OCI-M1 (cell line): Measurements from ENCODE around the gene C1orf53.
"Not testable (repeated sequence)": the region's sequence is repeated elsewhere in the genome, so short reads cannot be mapped to it uniquely, and the experiment has no call there.

ENCODE experiments used
- DNase-seq: peaks from one replicate; lab custom pipeline; 2025; lab: John Stamatoyannopoulos, UW

The C1orf53 gene

DNA sequence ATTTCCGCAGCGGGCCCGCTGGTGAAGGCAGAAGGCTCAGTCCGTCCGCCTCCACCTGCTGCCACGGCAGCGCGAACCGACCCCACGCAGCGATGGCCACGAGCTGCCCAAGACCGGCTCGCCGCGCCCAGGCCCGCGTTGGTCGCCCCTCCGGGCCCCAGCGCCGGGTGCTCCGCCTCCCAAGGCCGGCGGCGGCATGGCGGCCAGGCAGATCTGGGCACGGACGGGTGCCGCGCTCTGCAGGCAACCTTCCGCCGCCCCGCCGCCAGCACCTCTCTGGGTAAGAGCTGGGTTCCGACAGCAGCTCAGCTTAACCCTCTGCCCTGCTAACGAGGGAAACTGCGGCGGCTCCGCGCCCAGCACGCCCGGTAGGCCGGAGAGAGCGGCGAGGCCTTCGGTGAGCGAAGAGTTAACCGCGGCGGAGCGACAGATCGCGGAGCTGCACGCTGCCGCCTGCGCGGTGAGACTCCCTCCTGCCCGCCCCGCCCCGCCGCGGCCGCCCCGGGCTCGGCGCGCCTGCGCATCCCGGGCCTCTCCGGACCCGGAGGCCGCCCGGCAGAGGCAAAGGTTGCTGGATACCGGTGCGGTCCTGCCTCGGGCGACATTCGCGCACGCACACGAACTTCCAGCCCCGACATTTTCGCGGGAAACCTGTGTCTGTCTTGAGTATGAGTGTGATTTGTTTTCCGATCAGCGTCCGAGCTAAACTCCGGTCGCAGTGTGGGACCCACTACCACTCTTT, at the start of gene C1orf53:
C1orf53 (plus strand) TSS at position 177 of the 742 bp plus-strand sequence; CDS start at position 197, 20 bp downstream.
- peak; percentile 94 for DNase-seq

DNA sequence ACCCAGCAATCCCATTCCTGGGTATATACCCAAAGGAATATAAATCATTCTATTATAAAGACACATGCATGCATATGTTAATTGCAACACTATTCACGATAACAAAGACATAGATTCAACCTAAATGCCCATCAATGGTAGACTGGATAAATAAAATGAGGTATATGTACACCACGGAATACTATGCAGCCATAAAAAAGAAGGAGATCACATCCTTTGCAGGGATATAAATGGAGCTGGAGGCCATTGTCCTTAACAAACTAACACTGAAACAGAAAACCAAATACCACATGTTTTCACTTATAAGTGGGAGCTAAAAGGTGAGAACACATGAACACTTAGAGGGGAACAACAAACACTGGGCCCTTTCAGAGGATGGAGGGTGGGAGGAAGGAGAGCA, 46.7 kb upstream of the C1orf53 start:
- DNase-seq: not testable (repeated sequence)

DNA sequence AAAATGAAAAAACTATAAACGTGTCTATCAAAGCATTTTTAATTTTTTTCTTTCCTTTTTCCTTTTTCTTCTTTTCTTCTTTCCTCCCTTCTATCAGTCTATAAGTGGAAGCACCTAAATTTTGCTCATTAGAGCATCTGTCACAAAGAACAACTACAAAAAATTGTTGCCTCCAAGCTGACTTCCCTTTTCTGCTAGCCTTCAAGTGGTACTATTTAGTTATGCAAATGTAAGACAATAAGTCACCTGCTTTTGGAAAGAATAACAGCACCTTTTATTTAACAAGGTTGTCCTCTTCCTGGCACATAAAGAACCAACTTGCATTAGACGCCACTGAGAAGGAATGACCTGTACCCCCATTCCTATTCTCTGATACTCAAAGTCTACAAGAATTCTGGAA, 45.0 kb upstream of the C1orf53 start:
- DNase-seq: peak; percentile 30

DNA sequence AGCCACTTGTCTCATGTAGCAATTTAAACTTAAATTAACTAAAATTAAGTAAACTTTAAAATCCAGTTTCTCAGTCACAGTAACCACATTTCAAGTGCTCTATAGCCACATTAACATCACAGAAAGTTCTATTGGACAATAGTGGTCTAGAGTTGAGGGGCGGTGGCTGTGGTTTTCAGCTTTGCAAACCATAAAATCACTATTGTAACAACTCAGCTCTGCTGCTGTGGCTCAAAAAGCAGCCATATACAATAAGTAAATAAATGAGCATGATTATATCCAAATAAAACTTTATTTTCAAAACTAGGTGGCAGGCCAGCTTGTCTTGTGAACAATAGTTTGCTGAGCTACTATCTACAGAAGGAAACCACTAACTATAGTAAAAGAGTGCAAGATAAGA, 43.4 kb upstream of the C1orf53 start:
- DNase-seq: peak; percentile 52

DNA sequence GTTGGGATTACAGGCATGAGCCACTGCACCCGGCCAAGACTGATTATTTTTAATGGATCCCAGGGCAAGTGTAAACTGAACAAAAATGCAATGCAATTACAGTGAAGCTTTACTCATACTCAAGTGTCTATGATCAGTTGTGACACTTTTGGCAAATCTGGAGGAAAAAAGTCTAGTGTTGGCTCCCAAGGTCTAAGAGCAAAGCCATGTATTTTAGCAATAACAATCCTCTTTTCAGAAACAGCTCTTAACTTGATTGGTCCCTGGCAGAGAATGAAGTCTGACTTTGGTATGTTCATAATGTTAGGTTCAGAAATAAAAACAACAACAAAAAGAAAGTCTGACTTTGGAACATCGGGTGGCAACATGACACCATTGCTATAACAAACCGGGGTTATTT, 40.2 kb upstream of the C1orf53 start:
- no peak for DNase-seq

DNA sequence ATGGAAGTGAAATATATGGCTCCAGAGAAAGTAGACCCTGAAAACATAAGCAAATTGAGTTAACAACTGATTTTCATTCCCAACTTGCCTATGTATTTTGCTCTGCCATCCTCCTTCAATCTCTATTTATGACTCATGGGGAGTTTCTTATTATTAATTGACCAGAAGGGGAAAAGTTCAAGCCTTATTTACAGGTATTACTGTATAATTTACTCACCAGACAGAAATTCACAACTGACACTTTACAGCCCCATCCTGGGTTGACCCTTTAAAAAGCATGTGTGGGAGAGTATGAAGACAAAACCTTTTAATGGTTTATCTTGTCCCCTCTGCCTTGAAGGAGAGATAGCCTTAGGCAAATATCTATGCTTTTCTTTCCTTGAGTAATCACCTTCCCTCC, 39.8 kb upstream of the C1orf53 start:
- DNase-seq: no peak

DNA sequence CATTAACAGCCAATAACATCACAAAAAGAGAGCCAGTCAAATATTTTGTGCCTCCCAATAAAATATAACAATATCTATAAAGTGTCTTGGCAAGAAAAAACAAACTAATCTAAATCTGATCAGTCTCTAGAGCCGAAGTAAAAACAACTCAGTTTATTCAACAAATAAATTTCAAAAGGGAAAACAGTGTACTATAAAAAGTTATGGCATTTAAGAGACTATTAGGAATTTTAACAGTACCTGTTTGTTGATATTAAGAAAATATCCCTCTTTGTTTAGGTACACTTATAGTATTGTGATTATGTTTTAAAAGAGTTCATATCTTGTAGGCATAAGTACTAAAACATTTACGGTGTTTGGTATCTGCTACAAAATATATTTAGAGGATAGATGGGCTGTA, 36.6 kb upstream of the C1orf53 start:
- DNase-seq: no peak

DNA sequence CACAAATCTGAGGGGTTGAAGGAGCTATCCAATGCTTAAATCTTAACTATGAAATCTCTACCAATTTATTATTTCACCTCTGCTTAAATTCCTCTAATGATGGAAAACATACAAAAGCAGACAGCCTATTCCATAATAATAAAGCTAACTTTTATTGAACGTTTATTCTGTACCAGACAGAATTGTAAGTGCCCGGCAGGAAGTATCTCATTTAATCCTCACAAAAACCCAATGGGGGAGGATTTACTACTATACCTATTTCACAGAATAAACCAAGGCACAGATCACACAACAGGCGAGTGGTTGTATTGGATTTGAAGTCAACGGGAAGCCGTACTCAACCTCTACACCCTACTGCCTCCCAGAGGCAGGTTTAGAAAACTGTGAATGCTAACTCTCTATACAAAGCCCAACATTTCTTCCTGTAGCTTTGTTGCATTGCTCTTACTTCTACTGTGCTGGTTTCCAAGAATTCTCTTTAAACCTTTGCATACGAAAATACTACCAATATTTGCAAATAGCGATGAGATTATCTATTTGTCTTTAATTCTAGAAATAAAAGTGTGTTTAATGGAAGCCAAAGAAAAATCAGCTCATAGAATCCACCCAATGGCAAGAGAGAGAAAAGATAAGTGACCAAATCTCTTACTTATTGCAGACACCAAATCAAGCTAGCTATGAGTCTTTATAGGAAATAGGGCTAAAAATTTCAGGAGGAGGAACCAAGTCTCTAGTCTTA, 33.5 kb upstream of the C1orf53 start:
- peak; percentile 85 for DNase-seq

DNA sequence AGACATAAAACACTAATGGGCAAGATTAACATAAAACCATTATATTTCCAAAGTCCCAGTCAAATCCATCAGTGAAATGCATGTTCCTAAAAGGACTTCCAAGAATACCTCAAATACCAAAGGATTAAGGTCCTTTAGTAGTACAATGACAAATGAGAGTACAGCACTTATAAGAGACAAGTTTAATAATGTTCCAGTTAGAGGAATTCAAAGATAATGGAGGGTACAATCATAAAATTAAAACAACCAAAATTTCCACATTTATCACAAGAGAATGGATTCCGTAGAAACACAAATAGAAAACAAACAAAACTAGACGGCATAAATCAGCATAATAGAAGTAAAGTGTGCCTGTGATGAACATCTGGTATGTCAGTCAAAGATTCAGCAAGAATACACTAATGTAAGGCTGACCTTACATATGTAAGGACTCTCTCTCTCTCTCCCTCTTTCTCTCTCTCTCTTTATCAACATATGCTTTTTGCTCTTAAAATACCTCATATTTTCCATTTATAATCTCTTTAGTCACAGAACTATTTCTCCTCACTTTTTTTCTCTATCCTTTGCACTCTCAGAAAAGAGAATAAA, 32.8 kb upstream of the C1orf53 start:
- DNase-seq: no peak

DNA sequence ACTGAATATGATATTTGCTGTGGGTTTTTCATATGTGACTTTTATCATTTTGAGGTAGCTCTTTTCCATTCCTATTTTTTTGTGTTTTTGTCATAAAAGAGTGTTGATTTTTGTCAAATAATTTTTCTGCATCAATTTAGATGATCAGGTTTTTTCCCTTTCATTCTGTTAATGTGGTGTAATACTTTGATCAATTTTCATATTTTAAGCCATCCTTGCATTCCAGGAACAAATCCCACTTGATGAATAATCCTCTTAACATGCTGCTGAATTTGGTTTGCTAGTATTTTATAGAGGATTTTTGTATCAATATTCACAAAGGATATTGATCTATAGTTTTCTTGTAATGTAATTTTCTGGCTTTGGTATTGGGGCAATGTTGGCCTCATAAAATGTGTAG, 25.5 kb upstream of the C1orf53 start:
- no peak for DNase-seq

DNA sequence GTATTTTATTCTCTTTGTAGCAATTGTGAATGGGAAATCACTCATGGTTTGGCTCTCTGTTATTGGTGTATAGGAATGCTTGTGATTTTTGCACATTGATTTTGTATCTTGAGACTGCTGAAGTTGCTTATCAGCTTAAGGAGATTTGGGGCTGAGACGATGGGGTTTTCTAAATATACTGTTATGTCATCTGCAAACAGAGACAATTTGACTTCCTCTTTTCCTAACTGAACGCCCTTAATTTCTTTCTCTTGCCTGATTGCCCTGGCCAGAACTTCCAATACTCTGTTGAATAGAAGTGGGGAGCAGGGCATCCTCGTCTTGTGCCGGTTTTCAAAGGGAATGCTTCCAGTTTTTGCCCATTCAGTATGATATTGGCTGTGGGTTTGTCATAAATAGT, 22.0 kb upstream of the C1orf53 start:
- DNase-seq: peak; percentile 82

DNA sequence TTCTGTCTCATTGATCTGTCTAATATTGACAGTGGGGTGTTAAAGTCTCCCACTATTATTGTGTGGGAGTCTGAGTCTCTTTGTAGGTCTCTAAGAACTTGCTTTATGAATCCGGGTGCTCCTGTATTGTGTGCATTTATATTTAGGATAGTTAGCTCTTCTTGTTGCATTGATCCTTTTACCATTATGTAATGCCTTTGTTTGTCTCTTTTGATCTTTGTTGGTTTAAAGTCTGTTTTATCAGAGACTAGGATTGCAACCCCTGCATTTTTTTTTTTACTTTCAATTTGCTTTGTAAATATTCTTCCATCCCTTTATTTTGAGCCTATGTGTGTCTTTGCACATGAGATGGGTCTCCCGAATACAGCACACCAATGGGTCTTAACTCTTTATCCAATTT, 20.2 kb upstream of the C1orf53 start:
- DNase-seq: not testable (repeated sequence)

DNA sequence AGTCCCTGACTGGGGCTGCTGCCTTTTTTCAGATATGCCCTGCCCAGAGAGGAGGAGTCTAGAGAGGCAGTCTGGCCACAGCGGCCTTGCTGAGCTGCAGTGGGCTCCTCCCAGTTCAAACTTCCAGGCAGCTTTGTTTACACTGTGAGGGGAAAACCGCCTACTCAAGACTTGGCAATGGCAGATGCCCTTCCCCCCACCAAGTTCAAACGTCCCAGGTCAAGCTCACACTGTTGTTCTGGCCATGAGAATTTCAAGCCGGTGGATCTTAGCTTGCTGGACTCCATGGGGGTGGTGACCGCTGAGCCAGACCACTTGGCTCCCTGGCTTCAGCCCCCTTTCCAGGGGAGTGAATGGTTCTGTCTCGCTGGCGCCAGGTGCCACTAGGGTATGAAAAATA, 18.3 kb upstream of the C1orf53 start:
- DNase-seq: no peak

DNA sequence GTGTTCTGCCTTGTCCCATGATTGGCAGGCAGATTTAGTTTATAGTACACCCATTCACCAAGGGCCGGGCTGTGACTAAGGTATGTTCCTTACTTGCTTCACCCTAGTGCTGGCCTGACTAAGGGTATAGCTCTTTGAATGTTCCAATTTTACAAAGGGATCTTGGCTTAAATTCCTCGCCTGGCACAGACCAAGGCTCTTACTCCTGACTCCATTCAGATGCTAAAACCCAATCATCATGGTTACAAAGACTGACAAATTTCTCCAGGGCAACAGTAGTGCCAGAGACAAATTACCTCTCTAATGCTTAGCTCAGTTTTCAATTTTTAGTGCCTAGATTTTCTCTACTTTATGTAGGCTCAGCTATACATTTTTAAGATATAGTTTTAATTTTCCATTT, 11.5 kb upstream of the C1orf53 start:
- DNase-seq: no peak

DNA sequence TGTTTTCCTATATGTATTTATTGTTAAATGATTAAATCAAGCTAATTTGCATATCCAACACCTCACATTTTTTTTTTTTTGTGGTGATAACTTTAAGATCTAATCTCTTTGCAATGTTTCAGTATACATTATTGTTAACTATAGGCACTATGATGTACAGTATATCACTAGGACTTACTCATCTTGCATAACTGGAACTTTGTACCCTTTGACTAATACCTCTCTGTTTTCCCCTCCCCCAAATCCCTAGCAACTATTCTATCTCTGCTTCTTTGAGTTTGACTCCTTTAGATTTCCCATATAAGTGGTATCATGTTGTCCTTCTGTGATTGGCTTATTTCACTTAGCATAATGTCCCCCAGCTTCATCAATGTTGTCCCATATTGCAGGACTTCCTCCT, 9.7 kb upstream of the C1orf53 start:
- no peak for DNase-seq

DNA sequence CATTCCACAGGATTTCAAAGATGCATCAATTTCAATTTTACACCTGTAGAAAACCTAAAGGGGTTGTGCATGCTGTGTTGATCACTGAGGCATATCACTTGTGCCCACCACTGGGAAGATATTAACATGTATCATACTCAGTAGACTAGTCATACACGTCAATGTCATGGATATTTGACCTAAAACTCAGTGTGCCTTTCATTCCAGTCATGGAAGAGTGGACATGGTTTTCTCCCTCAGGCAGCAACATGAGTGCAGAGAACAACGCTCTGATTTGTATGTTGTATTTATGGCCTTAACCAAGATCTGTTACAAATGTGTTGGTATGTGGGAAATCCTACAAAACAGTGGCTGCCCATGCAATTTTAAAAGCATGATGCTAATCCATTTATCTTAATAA, 6.1 kb upstream of the C1orf53 start:
- no peak for DNase-seq

DNA sequence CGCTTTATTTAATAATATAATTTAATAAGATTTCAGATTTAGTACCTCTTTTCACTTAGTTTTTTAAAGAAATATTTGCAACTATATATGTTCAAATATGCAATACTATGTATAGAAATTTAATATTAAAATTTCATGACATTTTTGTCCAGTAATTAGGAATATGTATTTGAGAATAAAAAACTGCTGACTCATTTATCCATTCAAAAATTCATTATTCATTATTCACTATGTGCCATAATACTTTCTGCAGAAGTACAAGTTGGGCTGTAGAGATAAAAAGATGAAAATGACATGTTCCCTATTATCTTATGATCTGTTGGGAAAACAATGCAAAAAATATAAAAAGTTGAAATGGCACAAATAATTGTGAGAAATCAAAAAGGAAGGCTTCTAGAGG, 3.4 kb upstream of the C1orf53 start:
- DNase-seq: no peak

DNA sequence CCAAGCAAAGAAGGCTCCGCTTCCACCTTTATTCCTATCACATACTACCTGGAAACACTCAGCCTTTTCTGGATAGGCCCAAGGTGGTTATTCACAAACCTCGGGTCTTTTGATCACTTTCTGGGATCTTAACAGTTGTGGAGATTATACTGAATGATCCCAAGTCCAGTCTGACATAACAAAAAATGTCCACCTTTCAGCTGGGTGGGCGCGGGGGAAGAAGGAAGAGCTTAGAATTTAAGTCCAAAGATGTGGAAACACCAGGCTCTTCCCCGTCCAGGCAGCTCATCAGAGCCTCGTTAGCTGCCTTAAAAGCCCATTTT, 338 bp upstream of the C1orf53 start:
- DNase-seq: no peak

DNA sequence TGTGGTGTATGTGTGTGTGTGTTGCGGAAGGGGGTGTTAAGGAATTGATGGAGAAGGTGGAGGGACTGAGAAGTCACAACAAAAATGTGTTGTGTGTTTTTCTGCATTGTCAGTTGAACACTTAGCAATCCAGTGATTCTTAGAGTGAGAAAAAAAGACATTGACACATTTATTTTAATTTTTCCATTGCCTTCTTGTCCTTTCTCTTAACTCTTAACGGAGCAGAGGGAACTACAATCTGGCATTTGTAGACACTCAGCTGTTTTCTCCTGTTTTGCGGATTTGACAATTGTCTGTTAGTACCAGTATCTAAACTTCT, 725 bp downstream of the C1orf53 start:
- no peak for DNase-seq

DNA sequence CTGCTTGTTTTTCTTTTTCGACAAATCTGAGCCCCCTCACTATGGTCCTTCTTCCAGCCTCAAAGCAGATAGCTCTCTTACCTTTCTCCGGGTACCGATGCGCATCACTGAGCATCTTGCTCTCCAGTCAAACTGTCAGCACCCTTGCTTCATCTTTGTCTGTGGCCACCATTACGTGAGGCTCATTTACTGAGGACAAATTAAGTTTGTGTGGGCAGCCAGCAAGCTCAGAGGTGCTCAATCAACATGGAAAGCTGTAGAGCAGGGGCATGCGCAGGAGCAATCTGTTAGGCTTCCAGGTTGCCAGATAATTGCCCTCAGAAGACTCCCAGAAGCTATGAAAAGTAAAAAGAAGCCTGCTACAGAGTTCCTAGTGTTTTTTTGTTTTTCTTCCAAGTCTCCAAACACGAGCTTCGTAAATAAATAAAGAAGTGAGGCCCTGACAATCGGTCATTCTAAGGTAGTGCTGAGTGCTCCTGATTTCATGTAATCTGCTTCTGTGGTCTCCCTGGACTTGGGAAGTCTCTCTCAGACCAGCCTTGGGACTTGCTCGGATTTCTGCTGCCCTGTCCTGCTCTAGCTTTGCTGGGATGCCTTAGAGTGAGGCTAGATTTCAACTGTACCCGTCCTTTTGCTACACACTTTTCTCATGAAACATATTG, 1.8 kb downstream of the C1orf53 start:
- DNase-seq: no peak

DNA sequence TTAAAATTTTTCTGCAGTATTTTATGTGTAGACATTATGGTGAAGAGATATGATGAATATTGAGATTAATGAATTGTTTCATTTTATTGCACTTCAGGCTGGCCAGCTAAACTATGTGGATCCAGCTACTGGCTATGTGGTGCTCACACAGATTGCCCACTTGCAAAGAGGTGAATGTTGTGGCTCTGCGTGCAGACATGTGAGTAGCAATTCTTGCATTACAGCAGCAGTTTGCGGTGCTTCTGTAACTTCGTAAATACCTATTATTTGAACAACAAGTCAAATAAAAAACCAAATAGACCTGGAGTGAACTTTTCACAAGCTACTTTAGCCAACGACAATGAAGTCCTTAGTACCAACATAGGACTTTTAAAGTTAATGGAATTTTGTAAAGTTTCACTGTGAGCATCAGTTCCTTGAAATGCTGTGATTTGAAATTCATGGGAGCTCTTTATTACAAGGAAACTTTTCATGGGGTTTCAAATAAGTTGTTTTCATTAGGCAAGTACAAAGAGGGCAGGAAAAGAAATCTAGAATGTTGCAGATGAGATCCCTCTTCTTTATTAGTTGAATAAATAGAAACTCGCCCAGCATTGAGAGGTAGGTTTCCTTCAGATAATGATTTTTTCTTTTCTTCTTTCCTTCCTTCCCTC, 3.4 kb downstream of the C1orf53 start:
- DNase-seq: no peak

DNA sequence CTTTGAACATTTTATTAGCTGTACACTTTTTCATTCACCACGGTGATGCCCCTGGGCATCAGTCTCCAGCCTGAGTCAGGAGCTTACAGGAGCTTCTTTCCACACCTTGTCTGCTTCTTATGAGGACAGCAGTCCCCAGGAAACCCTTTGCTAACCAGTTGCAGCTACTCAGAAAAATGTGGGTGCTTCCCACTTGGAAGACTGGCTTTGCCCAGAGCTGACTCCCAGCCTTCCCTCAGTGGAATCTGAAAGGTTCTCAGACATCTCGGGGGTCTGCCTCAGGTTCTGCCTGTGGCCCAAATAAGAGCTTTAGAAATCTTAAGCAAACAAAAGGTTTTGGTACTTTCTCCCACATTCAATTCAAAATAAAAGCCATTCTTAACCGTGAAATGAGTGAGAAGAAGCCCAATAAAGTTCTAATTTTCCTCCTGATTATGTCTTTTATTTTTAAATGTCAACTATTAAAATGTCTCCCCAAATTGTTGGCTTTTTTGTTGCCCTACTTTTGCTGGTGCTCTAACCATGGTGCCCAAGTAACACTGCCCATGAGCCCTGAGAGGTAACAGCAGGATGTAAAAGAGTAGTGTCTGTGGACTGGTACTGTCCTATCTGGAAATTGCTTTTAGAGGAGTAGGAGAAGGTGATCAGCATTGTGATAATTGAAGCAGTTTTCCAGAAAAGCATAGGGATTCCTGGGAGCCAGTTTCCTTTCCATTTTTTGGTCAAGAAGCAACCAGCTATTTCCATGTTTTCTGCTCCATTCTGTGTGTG, 5.6 kb downstream of the C1orf53 start:
- no peak for DNase-seq
